H9 (cell line): ENCODE measurements around the gene OR10H3. TPM values are rescaled to one million over a fixed set of nuclear protein-coding genes. Genes with fewer than 3 reads are reported as not detected.

Experiments used
- DNase-seq: peaks from one replicate; pipeline ENCODE4 v3.0.0-alpha.2; 2017
- H2AFZ ChIP-seq: one replicate; pipeline ENCODE4 v1.6.1; 2013; ENCODE audit warnings: mild to moderate bottlenecking, low read length, control low read depth, moderate library complexity
- H2AK5ac ChIP-seq: 2 replicates; pipeline ENCODE4 v1.6.1; 2013; ENCODE audit warnings: low read length, control low read depth, mixed read lengths; ENCODE audit not compliant: insufficient read length
- H2BK120ac ChIP-seq: one replicate; pipeline ENCODE4 v1.6.1; 2013; ENCODE audit warnings: low read depth, mild to moderate bottlenecking, low read length, control low read depth, inconsistent platforms; ENCODE audit not compliant: poor library complexity, severe bottlenecking
- H2BK12ac ChIP-seq: 2 replicates; pipeline ENCODE4 v1.6.1; 2013; ENCODE audit warnings: low read length, control low read depth, mixed read lengths, low read depth; ENCODE audit not compliant: insufficient read length
- H2BK15ac ChIP-seq: 2 replicates; pipeline ENCODE4 v1.6.1; 2013; ENCODE audit warnings: low read depth, low read length, control low read depth
- H2BK20ac ChIP-seq: one replicate; pipeline ENCODE4 v1.6.1; 2013; ENCODE audit warnings: low read depth, mild to moderate bottlenecking, low read length, control low read depth, inconsistent platforms; ENCODE audit not compliant: poor library complexity, severe bottlenecking
- H2BK5ac ChIP-seq: 2 replicates; pipeline ENCODE4 v1.6.1; 2013; ENCODE audit warnings: low read length, control low read depth, mixed read lengths; ENCODE audit not compliant: insufficient read length
- H3K14ac ChIP-seq: 2 replicates; pipeline ENCODE4 v1.6.1; 2013; ENCODE audit warnings: low read length, control low read depth; ENCODE audit not compliant: insufficient read depth
- H3K18ac ChIP-seq: 2 replicates; pipeline ENCODE4 v1.6.1; 2013; ENCODE audit warnings: low read depth, mild to moderate bottlenecking, mixed read lengths, low read length, control low read depth; ENCODE audit not compliant: insufficient read length
- H3K23ac ChIP-seq: 2 replicates; pipeline ENCODE4 v1.6.1; 2013; ENCODE audit warnings: low read length, control low read depth, mixed read lengths, low read depth; ENCODE audit not compliant: insufficient read length
- H3K23me2 ChIP-seq: 2 replicates; pipeline ENCODE4 v1.6.1; 2013; ENCODE audit warnings: low read depth, mild to moderate bottlenecking, mixed read lengths, low read length, control low read depth; ENCODE audit not compliant: insufficient read length, poor library complexity, severe bottlenecking
- H3K27ac ChIP-seq: 2 replicates; pipeline ENCODE4 v1.5.1; 2013; ENCODE audit warnings: low read length, control low read depth, mixed read lengths, low read depth; ENCODE audit not compliant: insufficient read length
- H3K27me3 ChIP-seq: 2 replicates; pipeline ENCODE4 v1.6.1; 2013; ENCODE audit warnings: low read length, control low read depth, inconsistent platforms; ENCODE audit not compliant: insufficient read depth
- H3K4ac ChIP-seq: 2 replicates; pipeline ENCODE4 v1.6.1; 2013; ENCODE audit warnings: low read depth, mild to moderate bottlenecking, control low read depth, inconsistent platforms, low read length, moderate library complexity
- H3K4me1 ChIP-seq: 2 replicates; pipeline ENCODE4 v1.6.1; 2013; ENCODE audit warnings: low read length, control low read depth, inconsistent platforms; ENCODE audit not compliant: insufficient read depth
- H3K4me2 ChIP-seq: 2 replicates; pipeline ENCODE4 v1.6.1; 2013; ENCODE audit warnings: low read length, control low read depth, mixed read lengths; ENCODE audit not compliant: insufficient read length, insufficient read depth
- H3K56ac ChIP-seq: 2 replicates; pipeline ENCODE4 v1.6.1; 2013; ENCODE audit warnings: low read depth, mild to moderate bottlenecking, mixed read lengths, low read length, control low read depth; ENCODE audit not compliant: insufficient read length
- H3K79me1 ChIP-seq: 2 replicates; pipeline ENCODE4 v1.6.1; 2013; ENCODE audit warnings: low read depth, mild to moderate bottlenecking, moderate library complexity, low read length, control low read depth, inconsistent platforms; ENCODE audit not compliant: insufficient read depth, poor library complexity, severe bottlenecking
- H3K79me2 ChIP-seq: 2 replicates; pipeline ENCODE4 v1.6.1; 2013; ENCODE audit warnings: low read length, control low read depth, inconsistent platforms; ENCODE audit not compliant: insufficient read depth
- H3K9ac ChIP-seq: 2 replicates; pipeline ENCODE4 v1.6.1; 2013; ENCODE audit warnings: low read length, control low read depth, mixed read lengths; ENCODE audit not compliant: insufficient read length; ENCODE audit errors: extremely low read depth
- H3K9me3 ChIP-seq: one replicate; pipeline ENCODE4 v1.6.1; 2013; ENCODE audit warnings: low read depth, low read length, inconsistent platforms; ENCODE audit not compliant: control insufficient read depth
- H3T11ph ChIP-seq: one replicate; pipeline ENCODE4 v1.6.1; 2013; ENCODE audit warnings: mild to moderate bottlenecking, low read length, control low read depth, inconsistent platforms
- H4K20me1 ChIP-seq: one replicate; pipeline ENCODE4 v1.6.1; 2013; ENCODE audit not compliant: control insufficient read depth, insufficient read length, insufficient read depth
- H4K5ac ChIP-seq: 2 replicates; pipeline ENCODE4 v1.6.1; 2013; ENCODE audit warnings: low read depth, mild to moderate bottlenecking, mixed read lengths, low read length, control low read depth; ENCODE audit not compliant: insufficient read length
- H4K8ac ChIP-seq: replicated peaks from 2 replicates; pipeline ENCODE4 v1.6.1; 2013; ENCODE audit warnings: low read length, control low read depth, mixed read lengths, low read depth; ENCODE audit not compliant: insufficient read length
- H4K91ac ChIP-seq: 2 replicates; pipeline ENCODE4 v1.6.1; 2013; ENCODE audit warnings: low read depth, mild to moderate bottlenecking, moderate library complexity, mixed read lengths, low read length, control low read depth; ENCODE audit not compliant: insufficient read length
- H3K27ac Mint-ChIP-seq, 3 experiments: 2 replicates in 2 of 3; 3 replicates in 1 of 3; pipeline ENCODE4 v1.8.0; 2020 to 2021; ENCODE audit warnings: mixed read lengths in 3 of 3, mild to moderate bottlenecking in 1 of 3, moderate library complexity in 1 of 3
- H3K27me3 Mint-ChIP-seq: 2 replicates; pipeline ENCODE4 v1.8.0; 2021; ENCODE audit warnings: low read depth, mild to moderate bottlenecking, moderate library complexity, mixed read lengths
- H3K36me3 Mint-ChIP-seq, 3 experiments: 2 replicates in 2 of 3; 3 replicates in 1 of 3; pipeline ENCODE4 v1.8.0; 2020 to 2021; ENCODE audit warnings: low read depth in 3 of 3, mixed read lengths in 3 of 3; ENCODE audit not compliant: insufficient read depth in 1 of 3
- H3K4me1 Mint-ChIP-seq, 2 experiments: 2 replicates each; pipeline ENCODE4 v1.8.0; 2020; ENCODE audit warnings: mixed read lengths in 2 of 2
- H3K4me3 Mint-ChIP-seq, 2 experiments: 2 replicates in 1 of 2; 3 replicates in 1 of 2; pipeline ENCODE4 v1.8.0; 2020 to 2021; ENCODE audit warnings: mild to moderate bottlenecking in 2 of 2, mixed read lengths in 2 of 2, moderate library complexity in 1 of 2
- H3K9me3 Mint-ChIP-seq, 2 experiments: 2 replicates in 1 of 2; 3 replicates in 1 of 2; pipeline ENCODE4 v1.8.0; 2020; ENCODE audit warnings: mild to moderate bottlenecking in 2 of 2, mixed read lengths in 2 of 2, moderate library complexity in 1 of 2
- WGBS: extraction: QIAGEN DNeasy Blood & Tissue Kit; methylation state at CpG from one replicate; pipeline ENCODE4 v1.1.7; 2013; ENCODE audit warnings: missing lambda C conversion rate, low lambda C conversion rate, mixed read lengths; ENCODE audit not compliant: insufficient read length; ENCODE audit errors: extremely low coverage; 5-methylcytosine and 5-hydroxymethylcytosine counted together
- total RNA-seq: library from RNA; stranded (reverse); gene quantifications from 2 replicates; pipeline ENCODE4 v1.2.1, GENCODE V29; 2021
- TF ChIP-seq, protein P1 (sequence below): fragments of 200-600 bp; sonication (generic); conservative IDR thresholded peaks from 3 replicates; pipeline ENCODE4 v1.8.0; 2021; ENCODE audit warnings: antibody characterized with exemption, mild to moderate bottlenecking

OR10H3 gene
- total RNA-seq, 1 experiment from 2014 or later = not detected

DNA sequence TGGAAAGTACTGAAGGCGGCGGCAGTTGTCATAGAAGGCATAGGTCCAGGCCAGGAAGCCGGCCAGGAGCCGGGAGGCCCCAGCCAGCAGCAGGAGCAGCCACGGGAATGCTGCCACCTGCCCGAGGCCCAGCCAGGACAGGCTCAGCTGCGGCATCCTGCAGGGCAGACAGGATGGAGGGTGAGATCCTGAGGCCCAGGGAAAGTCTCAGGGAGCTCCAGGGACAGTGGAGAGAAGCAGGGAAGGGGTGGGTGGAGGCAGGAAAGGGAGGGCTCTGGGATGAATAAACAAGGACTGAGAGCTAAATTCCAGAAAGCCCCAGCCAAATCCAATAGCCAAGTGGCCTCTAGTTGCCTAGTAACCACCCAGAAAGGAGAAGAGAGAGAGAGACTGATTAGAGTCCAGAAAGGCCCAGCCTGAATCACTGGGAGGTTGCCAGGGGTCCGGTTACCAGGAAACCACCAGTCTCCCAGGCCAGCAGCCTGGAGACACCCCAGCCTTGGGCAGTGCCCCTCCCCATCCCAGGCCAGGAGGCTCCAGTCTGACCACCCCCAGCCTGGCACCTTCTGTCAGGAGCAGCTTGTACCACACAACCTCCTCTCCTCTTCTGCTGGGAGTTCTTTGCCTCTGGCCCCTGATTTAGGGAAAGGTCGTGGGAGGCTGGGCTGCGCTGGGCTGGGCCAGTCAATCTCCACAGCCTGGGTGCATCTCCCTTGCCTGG, 42.1 kb downstream of the OR10H3 start:
- Histone ChIP-seq H3K23ac (no peak overlapping the region), H3K9me3 (peaks cover 80% of the 10 kb centered on the region), H4K5ac (no peak overlapping the region), H3K23me2 (no peaks in the 10 kb centered on the region), H3K4me2 (no peak overlapping the region), H3K27ac (no peak overlapping the region), H4K20me1 (peaks cover 3% of the 10 kb centered on the region), H2BK12ac (no peak overlapping the region), H2AK5ac (no peak overlapping the region), H3K27me3 (no peaks in the 10 kb centered on the region), H2BK120ac (no peak overlapping the region), H3K79me1 (no peaks in the 10 kb centered on the region), H4K8ac (no peak overlapping the region), H3K14ac (no peak overlapping the region), H4K91ac (no peak overlapping the region), H3K56ac (no peak overlapping the region), H3K79me2 (no peaks in the 10 kb centered on the region), H2BK15ac (no peak overlapping the region), H2BK5ac (no peak overlapping the region), H3K4ac (no peak overlapping the region), H3K9ac (no peak overlapping the region), H3K18ac (no peak overlapping the region), H2AFZ (no peak overlapping the region), H3T11ph (no peak overlapping the region), H2BK20ac (no peak overlapping the region), H3K4me1 (no peaks in the 10 kb centered on the region)
- Mint-ChIP-seq H3K27ac (no peak overlapping the region), H3K27me3 (peaks cover 7% of the 10 kb centered on the region; the same call in 1 of the 2 replicates), H3K4me3 (no peak overlapping the region), H3K9me3 (peaks cover 87 to 97% of the 10 kb centered on the region in 2 experiments), H3K4me1 (no peaks in the 10 kb centered on the region), H3K36me3 (peaks cover 12 to 38% (median 13%) of the 10 kb centered on the region in 3 experiments; a peak in 6 of 7 replicates)
- TF ChIP-seq, protein P1, sequence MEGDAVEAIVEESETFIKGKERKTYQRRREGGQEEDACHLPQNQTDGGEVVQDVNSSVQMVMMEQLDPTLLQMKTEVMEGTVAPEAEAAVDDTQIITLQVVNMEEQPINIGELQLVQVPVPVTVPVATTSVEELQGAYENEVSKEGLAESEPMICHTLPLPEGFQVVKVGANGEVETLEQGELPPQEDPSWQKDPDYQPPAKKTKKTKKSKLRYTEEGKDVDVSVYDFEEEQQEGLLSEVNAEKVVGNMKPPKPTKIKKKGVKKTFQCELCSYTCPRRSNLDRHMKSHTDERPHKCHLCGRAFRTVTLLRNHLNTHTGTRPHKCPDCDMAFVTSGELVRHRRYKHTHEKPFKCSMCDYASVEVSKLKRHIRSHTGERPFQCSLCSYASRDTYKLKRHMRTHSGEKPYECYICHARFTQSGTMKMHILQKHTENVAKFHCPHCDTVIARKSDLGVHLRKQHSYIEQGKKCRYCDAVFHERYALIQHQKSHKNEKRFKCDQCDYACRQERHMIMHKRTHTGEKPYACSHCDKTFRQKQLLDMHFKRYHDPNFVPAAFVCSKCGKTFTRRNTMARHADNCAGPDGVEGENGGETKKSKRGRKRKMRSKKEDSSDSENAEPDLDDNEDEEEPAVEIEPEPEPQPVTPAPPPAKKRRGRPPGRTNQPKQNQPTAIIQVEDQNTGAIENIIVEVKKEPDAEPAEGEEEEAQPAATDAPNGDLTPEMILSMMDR = no peak
- no CpG with 5 or more reads among the region's 10 CpGs for WGBS
- no peak for DNase-seq
